Uterine smooth muscle cell (primary cell): ENCODE results near the gene MS4A4E. TPM values are rescaled to one million over a fixed set of nuclear protein-coding genes. Genes with fewer than 3 reads are reported as not detected.

ENCODE experiments used
- total RNA-seq: library from RNA; depleted of rRNA; stranded (reverse); fragments of >200 nt; gene quantifications from 2 replicates; pipeline ENCODE4 v1.2.3, GENCODE V29; 2014

The MS4A4E gene
- total RNA-seq: not detected in 2 replicates

DNA sequence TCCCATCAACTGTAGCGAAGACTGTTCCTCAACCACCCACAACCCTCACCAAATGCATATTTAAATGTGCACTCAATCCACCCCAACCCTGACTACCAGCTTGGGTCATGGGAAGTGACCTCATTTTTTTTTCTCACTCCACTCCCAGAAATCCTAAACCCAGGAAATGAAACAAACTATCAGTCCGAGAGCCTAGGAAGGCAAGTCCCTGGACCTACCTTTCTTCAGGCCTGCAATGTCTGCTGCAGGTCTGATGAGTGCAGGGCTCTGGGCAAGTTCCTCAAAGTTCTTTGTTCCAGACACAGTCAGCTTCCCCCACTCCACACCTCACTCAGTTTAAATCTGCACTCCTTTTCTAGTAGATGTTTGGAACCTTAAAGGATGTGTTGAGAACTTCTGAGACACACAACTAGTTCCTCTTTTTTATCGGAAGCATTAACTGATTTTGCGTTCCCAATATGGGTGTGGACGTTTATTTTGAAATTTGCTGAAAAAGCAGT, at the start of gene MS4A4E:
Gene MS4A4E (minus strand): TSS at position 398 of the 500 bp plus-strand sequence. CDS start 13,082 bp downstream, outside the sequence.

DNA sequence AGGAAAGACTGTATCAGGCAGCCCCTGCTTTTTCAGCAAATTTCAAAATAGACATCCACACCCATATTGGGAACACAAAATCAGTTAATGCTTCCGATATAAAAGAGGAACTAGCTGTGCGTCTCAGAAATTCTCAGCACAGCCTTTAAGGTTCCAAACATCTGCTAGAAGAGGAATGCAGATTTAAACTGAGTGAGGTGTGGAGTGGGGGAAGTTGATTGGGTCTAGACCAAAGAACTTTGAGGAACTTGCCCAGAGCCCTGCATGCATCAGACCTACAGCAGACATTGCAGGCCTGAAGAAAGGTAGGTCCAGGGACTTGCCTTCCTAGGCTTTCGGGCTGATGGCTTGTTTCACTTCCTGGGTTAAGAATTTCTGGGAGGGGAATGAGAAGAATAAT, 37.5 kb upstream of the MS4A4E start, which contains the start of gene MS4A4A:
Gene MS4A4A (plus strand): TSS at position 255 of the 400 bp plus-strand sequence. CDS start 10 bp downstream, at position 265.

DNA sequence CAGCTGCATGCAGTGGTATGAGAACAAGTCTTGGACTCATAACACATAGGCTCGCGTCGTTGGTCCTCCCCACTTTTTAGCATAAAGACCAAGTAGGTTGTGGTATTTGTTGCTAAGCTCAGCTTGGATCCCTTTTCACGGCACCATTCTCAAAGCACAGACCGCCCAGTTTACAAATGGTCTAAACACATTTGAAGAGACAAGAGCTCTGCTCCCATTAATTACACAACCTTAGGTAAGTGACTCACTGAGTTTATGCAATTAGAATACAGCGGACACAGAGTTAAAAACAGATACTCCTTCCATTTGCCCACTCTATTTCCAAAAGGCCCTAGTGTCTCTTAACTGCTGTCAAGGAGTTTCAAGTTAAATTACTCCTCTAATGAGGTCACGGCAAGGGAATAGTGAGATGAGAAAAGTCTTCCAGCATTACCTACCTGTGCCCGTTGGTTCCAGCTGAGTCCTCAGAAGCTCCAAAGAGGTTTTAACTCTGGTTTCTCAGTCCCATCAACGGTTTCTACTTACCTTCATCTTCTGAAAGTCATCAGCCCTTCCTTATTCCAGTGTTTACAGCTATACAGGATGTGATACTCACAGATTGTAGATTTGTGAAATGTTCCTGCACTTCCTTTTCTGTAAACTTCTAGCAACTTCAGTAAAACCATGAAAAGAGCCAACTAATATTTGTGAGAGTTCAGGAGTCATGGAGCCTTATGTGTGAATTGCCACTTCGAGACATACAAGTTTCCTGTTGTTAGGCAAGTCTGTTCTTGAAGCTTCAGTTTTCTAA, 60.2 kb downstream of the MS4A4E start, which contains the start of gene MS4A6A:
Gene MS4A6A (minus strand): TSS at position 543 of the 790 bp plus-strand sequence. CDS start 1,356 bp downstream, outside the sequence.

Other genes with a start within 250 kb of the MS4A4E start
- not detected in 2 replicates for gene OOSP4B, start 226.0 kb downstream of the MS4A4E start, total RNA-seq
- not detected in 2 replicates for gene OOSP2, start 202.7 kb downstream of the MS4A4E start, total RNA-seq
- not detected in 2 replicates for gene MS4A3, start 186.5 kb downstream of the MS4A4E start, total RNA-seq
- not detected in 2 replicates for gene MS4A2, start 154.5 kb downstream of the MS4A4E start, total RNA-seq
- not detected in 2 replicates for gene MS4A6A, start 60.1 kb downstream of the MS4A4E start, total RNA-seq
- not detected in 2 replicates for gene MS4A4A, start 37.5 kb upstream of the MS4A4E start, total RNA-seq
- not detected in 2 replicates for gene MS4A6E, start 84.1 kb upstream of the MS4A4E start, total RNA-seq
- not detected in 2 replicates for gene MS4A7, start 135.4 kb upstream of the MS4A4E start, total RNA-seq
- not detected in 2 replicates for gene MS4A14, start 153.3 kb upstream of the MS4A4E start, total RNA-seq
- gene MS4A5, start 186.4 kb upstream of the MS4A4E start, total RNA-seq: not detected in 2 replicates
- gene MS4A1, start 212.7 kb upstream of the MS4A4E start, total RNA-seq: not detected in 2 replicates
- not detected in 2 replicates for gene MS4A12, start 249.6 kb upstream of the MS4A4E start, total RNA-seq